ENCODE data around the gene RNF34.

DNA sequence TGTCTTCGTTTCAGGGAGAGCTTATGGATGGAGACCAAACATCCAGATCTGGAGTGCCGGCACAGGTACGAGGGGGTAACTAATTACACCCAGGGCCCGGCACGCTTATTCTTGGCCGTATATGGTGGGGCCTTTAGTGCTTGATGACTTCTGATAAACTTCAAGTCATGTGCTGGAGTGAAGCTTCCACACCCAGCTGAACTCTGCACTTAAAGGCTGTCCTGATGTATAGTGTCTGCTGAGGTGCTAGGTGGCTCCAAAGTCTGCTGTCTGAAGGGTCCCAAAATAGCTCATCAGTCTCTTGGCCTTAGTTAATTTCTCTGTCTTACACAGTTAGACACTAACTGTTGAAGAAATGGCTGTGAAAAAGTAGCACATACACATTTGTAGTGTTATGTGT lies 17.9 kb downstream of the RNF34 start:
- no peak for TF ChIP-seq SPI1 (IDR thresholded peaks at IDR 0.05; ENCODE audit: low read depth, low read length)
- TF ChIP-seq POLR2AphosphoS5 (IDR thresholded peaks at IDR 0.05; ENCODE audit: low read depth, low read length), result no peak
- no peak for TF ChIP-seq POLR2A (IDR thresholded peaks at IDR 0.05; ENCODE audit: low read depth, low read length)
- no peak for TF ChIP-seq TAF1 (IDR thresholded peaks at IDR 0.05; ENCODE audit: low read depth, low read length)
- no peak for TF ChIP-seq PAX5 (IDR thresholded peaks at IDR 0.05; ENCODE audit: insufficient read depth, low read length, severe bottlenecking)
